ENCODE measurements around the gene PTGFRN. TPM values are rescaled to one million over a fixed set of nuclear protein-coding genes. Genes with fewer than 3 reads are reported as not detected.

Gene PTGFRN
- total and polyA plus RNA-seq, 2 of the 8 experiments (the other 6 are each of a cell fraction or from before 2014, with no cell fraction given): 13.0 to 32.6 TPM

DNA sequence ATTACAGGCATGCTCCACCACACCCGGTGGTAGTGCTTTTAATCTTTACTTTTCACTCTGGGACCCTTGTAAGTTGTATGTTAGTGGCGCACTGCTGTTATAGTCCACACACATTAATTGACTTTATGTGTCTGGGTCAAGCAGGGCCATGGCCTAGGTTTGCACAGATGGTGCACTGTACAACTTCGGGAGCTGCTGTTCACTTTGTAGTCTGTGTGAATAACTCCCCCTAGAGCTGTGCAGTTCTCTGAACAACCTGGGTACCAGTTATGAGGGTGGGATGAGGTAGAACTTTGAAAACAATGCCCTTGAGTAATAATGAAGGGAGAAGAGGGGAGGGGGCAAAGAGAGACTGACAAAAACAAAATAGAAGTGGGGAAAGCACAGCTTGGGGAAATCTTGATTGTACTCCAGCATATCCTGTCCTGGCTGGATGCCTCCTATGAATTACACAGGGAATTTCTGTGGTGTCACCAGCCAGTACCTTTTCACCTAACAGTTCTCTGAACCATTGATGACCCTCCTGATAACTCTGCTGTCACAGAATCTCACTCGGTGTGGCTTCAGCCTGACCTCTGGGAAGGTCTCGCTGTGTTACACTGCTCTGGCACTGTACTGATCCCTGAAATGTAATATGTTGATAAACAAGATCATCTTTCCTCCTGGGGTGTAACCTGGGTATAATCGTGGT, 2.2 kb downstream of the PTGFRN start (continued):
- TF ChIP-seq SAP30 (IDR thresholded peaks at IDR 0.05; ENCODE audit: insufficient read depth, insufficient replicate concordance, low read length): no peak

Data from H1 (cell line).